HG03175 (cell line): ENCODE data around the gene MUC13.

ENCODE experiments used
- ATAC-seq: cut with Tn5 transposase; IDR thresholded peaks from one replicate; pipeline ENCODE4 v1.9.1; 2021; ENCODE audit warnings: mild to moderate bottlenecking, moderate library complexity; ENCODE audit not compliant: unreplicated experiment

MUC13 gene

GRCh38 chr3:124903896-124904834 lies 30.4 kb downstream of the MUC13 start:
- ATAC-seq = no peak

DNA sequence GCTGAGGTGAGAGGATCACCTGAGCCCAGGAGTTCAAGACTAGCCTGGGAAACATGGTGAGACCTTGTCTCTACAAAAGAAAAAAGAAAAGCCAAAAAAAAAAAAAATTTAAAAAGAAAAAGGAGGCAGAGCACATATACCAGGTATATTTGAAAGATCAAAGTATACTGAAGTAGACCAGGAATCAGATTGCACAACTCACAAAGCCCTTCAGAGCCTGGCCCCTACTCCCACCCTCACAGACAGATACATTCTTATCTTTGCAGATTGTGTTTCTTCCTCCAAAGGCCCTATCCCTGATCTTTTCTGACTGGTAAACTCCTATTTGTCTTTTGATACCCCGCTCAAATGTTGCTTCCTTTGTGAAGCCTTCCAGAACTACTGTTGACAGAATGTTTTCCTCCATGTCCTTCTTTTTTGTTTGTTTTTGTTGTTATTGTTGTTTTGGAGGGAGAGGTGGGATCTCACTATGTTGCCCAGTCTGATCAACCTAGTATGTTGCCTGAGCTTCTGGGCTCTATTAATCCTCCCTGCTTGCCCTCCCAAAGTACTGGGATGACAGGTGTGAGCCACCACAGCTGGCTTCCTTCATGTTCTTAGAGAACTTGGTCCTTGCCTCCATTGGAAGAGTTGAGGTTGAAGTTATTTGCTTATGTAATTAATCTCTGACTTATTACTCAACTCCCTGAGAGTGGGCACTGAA lies 37.6 kb downstream of the MUC13 start:
- no peak for ATAC-seq

DNA sequence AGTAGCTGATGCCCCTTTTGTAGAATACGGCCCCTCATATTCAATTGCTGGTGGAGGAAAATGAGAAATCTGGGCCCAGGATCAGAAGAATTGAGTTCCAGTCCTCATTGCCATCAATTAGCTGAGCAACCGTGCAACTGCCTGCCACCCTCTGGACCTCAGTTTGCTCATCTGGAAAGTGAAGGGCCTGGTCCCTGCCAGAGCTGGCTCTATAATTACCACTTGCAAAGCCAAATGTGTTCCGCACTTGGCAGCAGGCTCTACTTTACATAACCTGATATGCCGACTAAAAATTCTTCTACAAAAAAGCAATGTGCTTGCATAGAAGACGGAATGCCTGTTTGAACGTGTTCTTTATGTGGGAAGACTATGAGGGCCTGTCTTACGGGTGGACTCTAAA lies 38.8 kb downstream of the MUC13 start:
- ATAC-seq = no peak

GRCh38 chr3:124893526-124893925 lies 41.0 kb downstream of the MUC13 start:
- no peak for ATAC-seq

GRCh38 chr3:124890573-124891190 lies 43.9 kb downstream of the MUC13 start:
- no peak for ATAC-seq

- ATAC-seq = no peak
These were observed 45.8 kb downstream of the MUC13 start for GRCh38 chr3:124888482-124889441.

- no peak for ATAC-seq
These were observed 46.6 kb downstream of the MUC13 start for GRCh38 chr3:124887932-124888298.

GRCh38 chr3:124887177-124887931 lies 47.2 kb downstream of the MUC13 start, which contains the start of gene ITGB5:
ITGB5 (minus strand) TSS chr3:124887365; CDS start chr3:124887000, 365 bp downstream.
- peak; percentile 56 for ATAC-seq

DNA sequence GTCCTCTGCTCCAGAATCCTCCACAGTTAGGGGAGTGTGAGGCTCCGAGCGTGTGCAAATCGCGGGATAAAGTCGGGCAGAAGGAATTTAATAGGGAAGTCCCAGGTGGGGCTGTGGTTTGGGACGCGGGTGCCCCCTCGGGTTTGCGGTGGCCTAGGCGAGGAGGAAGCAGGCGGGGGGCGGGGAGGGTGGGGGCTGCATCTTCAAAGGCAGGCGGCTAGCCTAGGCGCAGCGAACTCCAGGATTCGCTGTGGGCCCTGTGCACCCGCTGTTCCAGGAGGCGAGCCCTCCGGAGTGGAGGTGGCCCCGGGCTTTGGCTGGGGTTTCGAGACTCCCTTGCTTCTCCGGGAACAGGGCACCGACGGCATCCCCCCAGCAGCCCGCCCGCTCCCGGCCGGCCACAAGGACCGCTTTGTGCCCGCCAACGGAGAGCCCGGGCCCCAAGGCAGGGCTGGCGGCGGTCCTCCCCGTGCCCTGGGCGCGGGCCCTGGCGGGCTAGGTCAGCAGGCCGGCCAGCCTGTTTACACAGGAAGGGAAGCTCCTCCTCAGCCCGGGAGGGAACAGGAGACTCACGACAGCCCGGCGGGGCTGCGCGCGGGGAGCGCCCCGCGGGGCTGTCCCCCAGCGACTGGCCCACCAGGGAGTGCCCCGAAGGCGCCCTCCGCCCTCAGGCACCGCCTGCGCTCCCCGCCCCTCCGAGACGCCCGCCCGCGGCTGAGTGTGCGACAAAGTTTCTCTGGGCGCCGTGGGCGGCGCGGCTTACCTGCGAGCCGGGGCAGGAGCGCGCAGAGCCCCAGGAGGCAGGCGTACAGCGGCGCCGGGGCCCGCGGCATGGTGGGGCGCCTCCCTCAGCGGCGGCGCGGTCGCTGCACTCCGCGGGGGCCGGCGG lies 48.1 kb downstream of the MUC13 start:
- ATAC-seq = peak; percentile 55

DNA sequence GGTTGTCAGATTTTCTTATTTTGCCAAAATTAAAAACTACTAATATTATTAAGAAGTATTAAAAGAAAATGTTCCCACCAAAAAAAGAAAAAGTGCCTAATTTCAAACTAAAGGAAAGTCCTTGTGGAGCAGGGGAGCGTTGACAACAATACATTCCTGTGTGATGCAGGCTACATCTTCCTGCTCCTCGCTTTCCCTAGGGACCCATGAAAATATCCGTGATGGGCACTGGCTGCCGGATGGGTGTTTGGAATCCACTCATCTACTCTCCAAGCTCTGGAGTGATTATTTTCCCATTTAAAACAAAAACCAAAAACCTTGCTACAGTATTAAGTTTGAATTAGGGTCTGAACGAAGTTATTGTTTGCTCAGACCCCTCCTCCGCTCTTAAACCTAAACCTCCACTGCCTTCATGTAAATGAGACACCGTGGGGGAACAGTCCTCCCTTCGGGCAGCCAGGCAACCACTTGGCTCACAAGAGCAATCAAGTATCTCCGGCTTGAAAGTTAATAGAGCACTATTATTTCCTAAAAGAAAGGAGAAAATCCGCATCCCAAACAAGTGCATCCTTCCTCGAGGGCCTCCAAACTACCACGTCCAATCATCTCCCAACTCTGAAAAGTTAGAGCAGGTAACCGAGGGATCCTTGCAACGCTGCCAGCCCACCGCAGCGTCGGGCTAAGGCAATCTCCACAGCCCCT lies 48.9 kb downstream of the MUC13 start:
- ATAC-seq = no peak

GRCh38 chr3:124884474-124885101 lies 50.0 kb downstream of the MUC13 start:
- ATAC-seq = no peak

GRCh38 chr3:124883766-124884473 lies 50.6 kb downstream of the MUC13 start:
- no peak for ATAC-seq

- no peak for ATAC-seq
These were observed 51.5 kb downstream of the MUC13 start for GRCh38 chr3:124882816-124883747.

GRCh38 chr3:124881976-124882697 lies 52.4 kb downstream of the MUC13 start:
- ATAC-seq = no peak

DNA sequence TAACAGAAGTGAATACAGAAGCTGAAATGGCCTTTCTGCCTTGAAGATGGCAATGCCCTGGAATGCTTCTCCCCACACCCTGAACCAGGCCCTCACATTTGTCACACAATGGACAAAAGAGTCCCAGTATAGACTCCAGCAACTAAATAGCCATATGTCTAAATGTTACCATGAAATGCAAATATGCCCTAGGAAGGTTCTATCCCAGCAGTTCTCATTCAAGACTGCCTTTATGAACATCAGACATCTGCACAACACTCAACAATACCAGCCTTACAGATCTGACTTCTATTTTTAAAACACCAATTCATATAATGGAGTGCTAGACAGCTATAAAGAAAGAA lies 55.2 kb downstream of the MUC13 start:
- no peak for ATAC-seq
